Fibroblast of skin of right quadriceps (primary cell): ENCODE measurements around the gene ORC3.
A peak's percentile ranks its signal among the peaks of the same experiment; 100 is the strongest.
"Not testable (repeated sequence)": the region's sequence is repeated elsewhere in the genome, so short reads cannot be mapped to it uniquely, and the experiment has no call there.

Experiments used
- DNase-seq: peaks from one replicate; pipeline ENCODE4 v3.0.0-alpha.2; 2013

ORC3 gene

DNA sequence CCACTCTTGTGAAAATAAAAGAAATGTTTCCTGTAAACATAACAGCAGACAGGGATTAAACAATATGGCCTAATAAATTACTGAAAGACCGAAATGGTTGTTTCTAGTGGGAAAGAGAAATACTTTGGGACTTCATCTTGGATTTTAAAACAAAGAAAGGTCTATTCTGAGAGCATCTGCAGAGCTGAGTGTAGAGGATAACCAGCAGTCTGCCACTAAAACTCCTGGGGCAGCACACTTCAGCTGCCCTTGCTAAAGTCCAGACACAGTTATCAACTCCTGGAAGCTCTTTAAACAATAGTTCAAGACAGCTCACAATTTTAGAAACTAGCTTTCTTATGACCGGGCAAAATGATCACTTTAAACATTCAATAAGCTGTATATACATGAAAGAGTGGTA, 73.5 kb downstream of the ORC3 start:
- DNase-seq: no peak

- no peak for DNase-seq
Observed at GRCh38 chr6:87664921-87665485, 75.1 kb downstream of the ORC3 start.

- DNase-seq: no peak
Observed at GRCh38 chr6:87667032-87667431, 77.1 kb downstream of the ORC3 start.

DNA sequence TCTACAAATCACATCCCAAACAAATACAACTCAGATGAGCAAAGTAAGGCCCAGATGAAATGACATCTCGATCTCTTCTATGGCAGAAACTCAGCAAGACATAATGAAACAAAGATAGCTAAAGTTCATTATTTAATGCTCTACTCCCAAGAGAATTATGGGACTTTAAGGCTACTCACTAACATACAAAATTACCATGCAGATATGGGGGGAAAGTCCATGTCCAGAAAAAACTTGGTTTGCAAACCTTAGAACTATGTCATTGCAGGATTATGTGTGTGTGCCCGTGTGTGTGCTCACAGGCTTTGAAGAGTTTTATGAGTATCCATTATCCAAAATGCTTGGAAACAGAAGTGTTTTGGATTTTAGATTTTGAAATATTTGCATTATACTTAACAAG, 78.1 kb downstream of the ORC3 start:
- DNase-seq: no peak

DNA sequence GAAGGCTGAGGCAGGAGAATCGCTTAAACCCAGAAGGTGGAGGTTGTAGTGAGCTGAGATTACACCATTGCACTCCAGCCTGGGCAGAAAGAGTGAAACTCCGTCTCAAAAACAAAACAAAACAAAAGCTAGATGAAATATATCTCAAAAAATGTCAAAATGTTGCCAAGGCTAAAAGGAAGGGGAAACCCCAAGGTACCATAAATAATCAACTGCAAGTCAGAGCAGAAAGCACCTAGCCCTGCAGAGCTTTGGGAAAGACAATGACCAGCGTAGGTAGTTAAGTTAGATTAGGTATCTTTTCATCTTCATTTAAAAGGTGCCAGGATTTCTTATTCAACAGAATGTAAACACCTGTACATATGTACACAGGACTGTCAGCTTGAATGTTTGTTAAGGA, 79.1 kb downstream of the ORC3 start:
- no peak for DNase-seq

DNA sequence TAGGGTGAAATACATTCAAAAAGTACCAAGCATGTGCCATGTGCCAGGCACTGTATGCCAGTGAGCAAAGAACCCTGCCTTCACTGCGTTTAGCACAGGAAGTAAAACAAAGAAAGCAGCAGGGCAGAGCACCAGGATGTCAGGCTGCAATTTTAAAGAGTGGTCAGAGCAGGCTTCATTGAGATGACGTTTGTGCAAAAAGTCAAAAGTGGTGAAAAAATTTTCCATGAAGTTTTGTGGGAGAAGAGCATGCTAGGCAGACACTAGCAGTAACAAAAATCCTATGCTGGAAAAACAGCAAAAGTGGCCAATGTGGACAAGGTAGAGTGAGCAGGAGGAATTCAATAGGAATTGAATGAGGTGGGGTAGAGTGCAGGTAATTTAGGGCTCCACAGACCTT, 80.8 kb downstream of the ORC3 start:
- DNase-seq: no peak

DNA sequence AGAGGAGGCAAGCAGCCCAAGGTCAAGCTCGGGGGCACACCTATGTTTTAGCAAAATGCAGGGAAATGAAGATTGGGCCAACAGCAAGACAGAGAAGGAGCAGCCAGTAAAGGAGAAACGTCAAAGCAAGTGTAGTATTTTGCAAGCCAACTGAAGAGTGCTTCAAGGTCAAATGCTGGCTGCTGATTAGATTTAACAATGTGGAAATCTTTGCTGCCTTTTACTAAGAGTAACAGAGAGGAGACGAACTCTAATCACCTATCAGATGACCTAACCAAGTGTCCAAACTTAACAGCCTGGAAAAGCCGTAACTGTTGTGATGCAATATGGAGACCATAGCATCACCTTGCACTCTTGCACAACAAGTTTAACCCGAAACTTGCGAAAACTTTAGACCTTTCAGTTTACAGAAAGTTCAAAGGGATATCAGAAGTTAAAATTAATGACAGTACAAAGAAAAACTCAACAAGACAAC, 81.7 kb downstream of the ORC3 start:
- DNase-seq: no peak

DNA sequence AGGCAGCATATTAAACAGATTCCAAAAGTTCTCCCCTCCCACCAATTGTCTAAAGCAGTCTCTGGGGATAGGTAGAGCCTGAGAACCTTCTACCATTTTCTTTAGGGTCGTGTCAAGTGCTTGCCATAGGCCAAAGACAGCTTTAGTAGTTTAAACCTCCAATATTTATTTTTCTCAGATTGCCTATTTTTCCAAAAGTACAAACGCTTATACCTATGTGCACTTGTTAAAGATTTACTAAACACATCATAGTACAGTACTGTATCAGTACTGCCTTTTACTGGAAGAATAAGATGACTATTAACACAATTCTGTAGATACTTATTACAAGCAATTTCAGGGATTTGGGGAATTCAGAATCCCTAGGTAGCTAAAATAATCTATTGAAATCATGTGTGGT, 82.7 kb downstream of the ORC3 start:
- no peak for DNase-seq

DNA sequence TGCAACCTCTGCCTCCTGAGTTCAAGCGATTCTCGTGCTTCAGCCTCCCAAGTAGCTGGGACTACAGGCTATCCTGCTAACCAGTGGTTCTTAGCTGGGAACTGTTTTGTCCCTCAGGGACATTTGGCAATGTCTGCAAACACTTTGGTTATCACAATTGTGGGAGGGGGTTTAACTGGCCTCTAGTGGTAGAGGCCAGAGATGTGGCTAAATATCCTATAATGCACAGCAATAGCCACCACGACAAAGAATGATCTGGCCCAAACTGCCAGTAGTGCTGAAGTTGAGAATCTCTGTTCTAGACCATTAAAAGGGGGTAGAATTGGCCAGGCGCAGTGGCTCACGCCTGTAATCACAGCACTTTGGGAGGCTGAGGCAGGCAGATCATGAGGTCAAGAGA, 83.3 kb downstream of the ORC3 start:
- DNase-seq: no peak

DNA sequence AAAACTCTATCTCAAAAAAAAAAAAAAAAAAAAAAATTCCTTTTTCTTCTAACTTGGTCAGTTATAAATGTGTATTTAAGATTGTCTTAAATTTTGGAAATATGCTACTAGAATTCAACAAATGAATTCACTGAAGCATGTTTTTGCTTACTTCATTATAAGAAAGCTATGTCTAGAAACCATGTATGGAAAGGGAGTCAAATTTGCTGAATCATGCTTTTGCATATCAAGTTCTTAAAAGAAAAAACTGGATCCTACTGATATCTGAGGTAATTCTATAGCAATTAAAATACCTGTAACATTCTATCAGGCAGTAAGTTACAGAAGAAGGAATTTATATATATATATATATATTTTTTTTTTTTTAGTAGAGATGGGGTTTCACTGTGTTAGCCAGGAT, 84.4 kb downstream of the ORC3 start:
- no peak for DNase-seq

- no peak for DNase-seq
Observed at GRCh38 chr6:87675004-87675681, 85.2 kb downstream of the ORC3 start.

GRCh38 chr6:87682310-87682709, 92.4 kb downstream of the ORC3 start:
- DNase-seq: peak; percentile 61

- DNase-seq: no peak
Observed at GRCh38 chr6:87683890-87684289, 94.0 kb downstream of the ORC3 start.

DNA sequence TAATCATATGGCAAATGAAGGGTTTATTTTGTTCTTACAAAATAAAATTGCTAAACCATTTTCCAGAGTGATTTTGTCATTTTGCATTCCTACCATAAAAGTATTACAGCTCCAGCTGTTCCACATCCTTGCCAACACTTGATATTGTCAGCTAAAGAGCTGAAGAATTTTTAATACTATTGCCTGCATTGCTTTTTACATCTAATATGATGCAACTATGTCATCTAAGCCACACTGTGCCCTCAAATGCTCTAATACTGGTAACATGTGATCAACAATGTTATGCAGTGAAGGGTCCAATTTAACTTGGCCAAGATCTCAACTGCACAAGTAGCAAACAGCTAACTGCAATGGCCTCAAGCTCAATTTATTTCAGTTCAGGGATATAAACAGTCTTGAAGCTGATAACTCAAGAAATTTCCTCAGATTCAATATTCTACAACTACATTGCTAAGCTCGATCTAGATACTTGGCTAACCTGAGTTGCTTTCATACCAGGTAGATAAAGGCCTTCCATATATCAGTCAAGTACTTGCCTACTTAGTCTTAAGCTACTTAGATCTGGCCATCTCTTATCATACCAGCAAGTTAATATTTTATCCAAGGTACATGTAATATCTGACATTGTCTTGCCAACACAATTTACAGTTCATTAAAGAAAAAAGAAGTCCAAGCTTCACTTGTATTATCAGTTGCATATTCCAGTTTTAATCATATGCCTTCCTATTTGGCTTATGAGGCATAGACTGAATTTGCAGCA, 95.1 kb downstream of the ORC3 start:
- DNase-seq: no peak

DNA sequence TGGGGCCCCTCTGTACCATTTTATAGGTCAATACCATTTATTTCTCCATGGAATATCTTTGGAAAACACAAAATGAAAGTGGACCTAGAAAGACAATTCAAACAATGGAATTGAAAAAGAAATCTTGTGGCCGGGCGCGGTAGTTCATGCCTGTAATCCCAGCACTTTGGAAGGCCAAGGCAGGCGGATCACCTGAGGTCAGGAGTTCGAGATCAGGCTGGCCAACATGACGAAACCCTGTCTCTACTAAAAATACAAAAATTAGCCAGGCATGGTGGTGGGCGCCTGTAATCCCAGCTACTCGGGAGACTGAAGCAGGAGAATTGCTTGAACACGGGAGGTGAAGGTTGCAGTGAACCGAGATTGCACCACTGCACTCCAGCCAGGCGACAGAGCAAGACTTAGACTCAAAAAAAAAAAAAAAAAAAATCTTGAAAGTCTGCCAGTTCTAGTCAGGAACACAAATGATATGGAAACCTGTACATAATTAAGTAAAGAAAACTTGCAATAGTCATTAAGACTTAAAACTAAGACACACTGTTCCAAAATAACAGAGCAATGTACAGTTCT, 96.8 kb downstream of the ORC3 start:
- DNase-seq: not testable (repeated sequence)

DNA sequence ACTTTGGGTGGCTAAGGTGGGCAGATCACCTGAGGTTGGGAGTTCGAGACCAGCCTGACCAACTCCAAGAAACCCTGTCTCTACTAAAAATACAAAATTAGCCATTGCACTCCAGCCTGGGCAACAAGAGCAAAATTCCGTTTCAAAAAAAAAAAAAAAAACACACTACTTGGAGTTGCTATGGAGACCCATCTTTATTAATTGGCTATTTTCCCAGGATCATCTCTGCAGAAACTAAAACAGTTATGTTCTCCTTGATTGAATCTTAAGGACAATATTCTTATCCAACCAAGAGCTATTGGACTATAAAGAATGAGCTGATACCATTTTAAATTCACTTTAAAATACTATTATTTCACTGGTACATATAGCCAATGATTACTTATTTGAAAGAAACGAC, 97.4 kb downstream of the ORC3 start:
- DNase-seq: no peak

DNA sequence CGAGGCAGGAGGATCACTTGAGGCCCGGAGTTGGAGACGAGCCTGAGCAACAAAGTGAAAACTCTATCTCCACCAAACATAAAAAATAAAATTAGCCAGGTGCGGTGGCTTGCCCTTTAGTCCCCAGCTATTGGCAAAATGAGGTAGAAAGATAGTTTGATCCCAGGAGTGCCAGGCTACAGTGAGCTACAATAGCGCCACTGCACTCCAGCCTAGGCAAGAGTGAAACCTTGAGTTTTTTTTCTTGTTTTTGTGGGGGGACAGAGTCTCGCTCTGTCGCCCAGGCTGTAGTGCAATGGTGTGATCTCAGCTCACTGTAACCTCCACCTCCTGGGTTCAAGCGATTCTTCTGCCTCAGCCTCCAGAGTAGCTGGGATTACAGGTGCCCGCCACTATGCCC, 98.0 kb downstream of the ORC3 start:
- DNase-seq: not testable (repeated sequence)

- no peak for DNase-seq
Observed at GRCh38 chr6:87690441-87690840, 100.5 kb downstream of the ORC3 start.

DNA sequence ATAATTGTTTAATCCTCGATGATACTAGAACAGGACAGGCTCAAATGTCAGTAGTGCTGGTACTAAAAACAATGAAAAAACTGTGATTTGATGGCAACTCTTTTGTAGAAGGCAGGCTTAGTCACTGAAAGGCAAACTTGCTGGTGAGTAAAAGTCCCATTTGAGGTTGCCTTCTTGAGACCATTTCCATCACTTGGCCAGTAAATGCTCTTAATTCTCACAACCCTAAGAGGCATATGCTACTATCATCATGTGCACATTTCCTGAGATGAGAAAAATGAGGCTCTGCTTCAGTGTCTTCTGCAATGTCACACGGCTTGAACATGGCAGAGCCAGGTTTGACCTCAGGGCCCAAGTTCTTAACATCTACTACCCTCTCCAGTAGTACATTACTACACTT, 102.2 kb downstream of the ORC3 start:
- DNase-seq: no peak

- DNase-seq: not testable (repeated sequence)
Observed at GRCh38 chr6:87696817-87697216, 106.9 kb downstream of the ORC3 start.

DNA sequence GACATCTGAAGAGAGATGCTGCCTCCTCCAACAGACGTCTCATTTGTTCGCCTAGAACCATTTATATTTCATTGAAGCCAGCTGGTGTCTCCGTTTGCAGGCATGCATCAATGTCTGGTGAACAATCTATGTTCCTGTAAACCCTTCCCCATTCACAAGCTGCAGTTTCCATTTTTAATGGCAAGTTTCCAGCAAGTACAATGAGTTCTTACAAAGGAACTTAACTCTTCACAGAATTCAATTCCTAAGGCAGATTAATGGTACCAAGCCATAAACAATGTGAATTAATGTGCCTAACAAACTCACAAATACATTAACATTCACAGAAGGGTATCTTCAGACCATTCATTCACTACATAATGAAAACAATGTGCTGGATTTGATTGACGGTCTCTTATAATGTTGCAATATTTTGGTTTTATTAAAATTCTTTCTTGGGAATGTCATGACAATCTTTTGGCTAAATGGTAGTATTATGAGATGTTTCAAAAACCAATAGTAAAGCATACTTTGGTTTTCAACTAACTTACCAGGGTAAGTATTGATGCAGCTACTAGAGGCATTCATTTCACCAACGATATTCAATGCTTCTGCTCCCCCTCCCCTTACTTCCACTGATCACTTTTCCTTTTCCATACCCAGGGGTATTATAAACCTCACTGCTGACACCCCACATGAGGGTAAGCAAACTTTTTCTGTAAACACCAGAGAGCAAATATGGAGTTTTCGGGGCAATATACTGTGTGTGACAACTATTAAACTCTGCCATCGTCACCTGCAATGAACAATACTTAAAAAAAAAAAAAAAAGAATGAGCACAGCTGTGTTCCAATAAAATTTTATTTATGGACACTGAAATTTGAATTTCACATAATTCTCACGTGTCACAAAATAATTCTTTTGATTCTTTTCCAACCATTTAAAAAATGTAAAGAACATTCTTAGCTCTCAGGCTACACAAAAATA, 107.9 kb downstream of the ORC3 start:
- peak; percentile 98 for DNase-seq

DNA sequence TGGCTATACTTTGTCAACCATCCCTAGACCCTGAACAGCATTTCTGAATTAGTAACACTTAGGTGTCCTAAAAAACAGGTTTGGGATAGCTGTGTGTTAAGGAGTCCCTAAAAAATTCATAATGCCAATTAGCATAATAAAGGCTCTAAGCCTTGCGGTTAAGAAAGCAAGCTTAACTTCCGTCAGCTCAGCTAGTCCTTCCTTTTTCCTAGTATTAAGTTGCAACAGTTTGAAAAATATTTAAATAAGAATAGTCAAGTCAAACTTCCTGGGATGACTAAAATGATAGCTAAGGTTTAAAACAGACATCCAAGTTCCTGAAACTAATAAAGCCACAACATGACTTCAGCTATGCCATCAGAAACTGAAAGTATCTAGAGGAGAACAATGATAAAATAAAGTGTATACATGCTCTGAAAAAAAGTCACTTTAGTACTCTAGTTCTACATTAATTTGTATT, 108.6 kb downstream of the ORC3 start:
- no peak for DNase-seq

GRCh38 chr6:87699576-87699975, 109.6 kb downstream of the ORC3 start:
- DNase-seq: no peak
